HepG2 (cell line): ENCODE measurements around the gene STXBP4.

Experiments
- CHCHD3 ChIP-seq: sonication (generic); formaldehyde crosslinking; IDR thresholded peaks from 2 replicates; pipeline ENCODE4 v1.8.0; 2022; ENCODE audit warnings: mild to moderate bottlenecking, missing genetic modification reagents, moderate library complexity
- EZH2 ChIP-seq: conservative IDR thresholded peaks from 2 replicates; pipeline ENCODE4 v1.6.1; 2012; ENCODE audit warnings: mild to moderate bottlenecking, low read depth, low read length, moderate library complexity
- NFRKB ChIP-seq: fragments of 450-650 bp; IDR thresholded peaks from 2 replicates; pipeline ENCODE4 v1.6.1; 2017
- PLRG1 ChIP-seq: fragments of 450-650 bp; conservative IDR thresholded peaks from 2 replicates; pipeline ENCODE4 v1.6.1; 2016
- RXRA ChIP-seq: sonication (generic); formaldehyde crosslinking; IDR thresholded peaks from 2 replicates; pipeline ENCODE4 v1.5.1; 2020; ENCODE audit warnings: missing genetic modification reagents
- SATB2 ChIP-seq: sonication (generic); formaldehyde crosslinking; IDR thresholded peaks from 2 replicates; pipeline ENCODE4 v1.5.0; 2020; ENCODE audit warnings: missing genetic modification reagents
- U2AF2 ChIP-seq: fragments of 200-400 bp; formaldehyde crosslinking; IDR thresholded peaks from 2 replicates; pipeline ENCODE4 v1.6.1; 2017; ENCODE audit warnings: low read depth, mild to moderate bottlenecking, low read length
- TF ChIP-seq, protein P1 (sequence below): sonication (generic); formaldehyde crosslinking; IDR thresholded peaks from 2 replicates; pipeline ENCODE4 v1.5.0; 2020; ENCODE audit warnings: mild to moderate bottlenecking, missing genetic modification reagents, moderate library complexity

DNA sequence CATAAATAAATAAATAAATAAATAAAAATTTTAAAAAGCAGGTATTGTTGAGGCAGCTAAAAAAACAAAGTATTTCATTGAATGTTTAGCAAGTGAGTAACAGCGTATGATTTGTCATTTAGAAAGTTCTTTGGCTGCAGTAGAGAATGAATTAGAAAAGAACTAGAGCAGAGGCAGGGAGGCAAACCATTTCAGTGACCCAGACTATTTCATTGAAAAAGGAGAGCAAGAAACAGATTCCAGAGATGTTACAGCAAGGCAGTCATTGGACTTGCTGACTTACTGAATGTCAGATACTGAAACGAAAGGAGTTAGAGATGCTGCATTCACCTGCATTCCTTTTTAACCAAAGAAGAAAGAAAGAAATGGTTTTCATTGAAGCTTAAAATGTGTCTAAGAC, 190.7 kb downstream of the STXBP4 start:
- no peak for TF ChIP-seq NFRKB
- no peak for TF ChIP-seq SATB2 (CRISPR knock-in tag)
- no peak for TF ChIP-seq PLRG1
- no peak for TF ChIP-seq U2AF2
- TF ChIP-seq CHCHD3 (CRISPR knock-in tag): no peak
- TF ChIP-seq, protein P1, sequence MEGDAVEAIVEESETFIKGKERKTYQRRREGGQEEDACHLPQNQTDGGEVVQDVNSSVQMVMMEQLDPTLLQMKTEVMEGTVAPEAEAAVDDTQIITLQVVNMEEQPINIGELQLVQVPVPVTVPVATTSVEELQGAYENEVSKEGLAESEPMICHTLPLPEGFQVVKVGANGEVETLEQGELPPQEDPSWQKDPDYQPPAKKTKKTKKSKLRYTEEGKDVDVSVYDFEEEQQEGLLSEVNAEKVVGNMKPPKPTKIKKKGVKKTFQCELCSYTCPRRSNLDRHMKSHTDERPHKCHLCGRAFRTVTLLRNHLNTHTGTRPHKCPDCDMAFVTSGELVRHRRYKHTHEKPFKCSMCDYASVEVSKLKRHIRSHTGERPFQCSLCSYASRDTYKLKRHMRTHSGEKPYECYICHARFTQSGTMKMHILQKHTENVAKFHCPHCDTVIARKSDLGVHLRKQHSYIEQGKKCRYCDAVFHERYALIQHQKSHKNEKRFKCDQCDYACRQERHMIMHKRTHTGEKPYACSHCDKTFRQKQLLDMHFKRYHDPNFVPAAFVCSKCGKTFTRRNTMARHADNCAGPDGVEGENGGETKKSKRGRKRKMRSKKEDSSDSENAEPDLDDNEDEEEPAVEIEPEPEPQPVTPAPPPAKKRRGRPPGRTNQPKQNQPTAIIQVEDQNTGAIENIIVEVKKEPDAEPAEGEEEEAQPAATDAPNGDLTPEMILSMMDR (CRISPR knock-in tag): no peak
- TF ChIP-seq EZH2: no peak
- TF ChIP-seq RXRA (CRISPR knock-in tag): no peak
